Esophagus (tissue), 2 donors: ENCODE measurements around the gene CADM4. TPM values are rescaled to one million over a fixed set of nuclear protein-coding genes. Genes with fewer than 3 reads are reported as not detected.

Experiments used
- H3K27ac ChIP-seq, 2 donors: one replicate each; pipeline ENCODE4 v1.5.1; 2013; ENCODE audit warnings: low read depth in 2 of 2, mild to moderate bottlenecking in 2 of 2, inconsistent platforms in 1 of 2, low read length in 1 of 2, moderate library complexity in 1 of 2
- H3K27me3 ChIP-seq, 2 donors: one replicate each; pipeline ENCODE4 v1.6.1; 2013; ENCODE audit warnings: low read length in 2 of 2, control low read depth in 1 of 2, mild to moderate bottlenecking in 1 of 2; ENCODE audit not compliant: insufficient read depth in 2 of 2, control insufficient read depth in 1 of 2
- H3K36me3 ChIP-seq, 2 donors: one replicate each; pipeline ENCODE4 v1.6.1; 2013; ENCODE audit warnings: low read length in 1 of 2; ENCODE audit not compliant: control insufficient read depth in 2 of 2, insufficient read depth in 2 of 2
- H3K4me1 ChIP-seq, 2 donors: one replicate each; pipeline ENCODE4 v1.6.1; 2013; ENCODE audit warnings: low read length in 1 of 2; ENCODE audit not compliant: control insufficient read depth in 2 of 2, insufficient read depth in 2 of 2
- H3K4me3 ChIP-seq, 2 donors: one replicate each; pipeline ENCODE4 v1.5.1; 2013; ENCODE audit warnings: low read length in 2 of 2, mild to moderate bottlenecking in 2 of 2, low read depth in 1 of 2, moderate library complexity in 1 of 2
- H3K9me3 ChIP-seq, 2 donors: one replicate each; pipeline ENCODE4 v1.6.1; 2013; ENCODE audit warnings: mild to moderate bottlenecking in 2 of 2, low read depth in 1 of 2, low read length in 1 of 2, moderate library complexity in 1 of 2; ENCODE audit not compliant: control insufficient read depth in 2 of 2, insufficient read depth in 1 of 2
- WGBS, 2 donors: extraction: QIAGEN DNeasy Blood & Tissue Kit; methylation state at CpG; one replicate each; pipeline ENCODE4 v1.1.7; 2013; 5-methylcytosine and 5-hydroxymethylcytosine counted together
- polyA plus RNA-seq, 2 donors: library from polyadenylated mRNA; stranded (reverse); fragments of 200-250 nt; gene quantifications; one replicate each; pipeline ENCODE4 v1.2.3, GENCODE V29; 2013
- donor health status: healthy with polysubstance abuse.
- donor health status: Bipolar disorder and iron deficiency.

Gene CADM4
- polyA plus RNA-seq, 2 donors = 9.7 to 21.7 TPM

GRCh38 chr19:43618921-43619261, 20.8 kb downstream of the CADM4 start:
- Histone ChIP-seq H3K36me3 (peaks cover 0 to 4% of the 10 kb centered on the region in 2 donors), H3K4me3 (peak overlapping the region; percentile 69 to 76), H3K9me3 (no peaks in the 10 kb centered on the region), H3K27ac (peak overlapping the region; percentile 90), H3K4me1 (peaks cover 4 to 6% of the 10 kb centered on the region in 2 donors), H3K27me3 (no peaks in the 10 kb centered on the region)
- 0 to 1% methylated on average over 14 of the region's 14 CpGs for WGBS, 2 donors

- no peak overlapping the region for H3K4me3 ChIP-seq
- H3K27ac ChIP-seq = no peak overlapping the region
- WGBS, 2 donors = 90 to 93% methylated on average over 6 of the region's 6 CpGs
- no peaks in the 10 kb centered on the region for H3K9me3 ChIP-seq
- no peaks in the 10 kb centered on the region for H3K27me3 ChIP-seq
- H3K4me1 ChIP-seq = peaks cover 4 to 6% of the 10 kb centered on the region in 2 donors
- H3K36me3 ChIP-seq = peaks cover 7 to 11% of the 10 kb centered on the region in 2 donors
Measured at GRCh38 chr19:43616954-43617353, 22.7 kb downstream of the CADM4 start.

GRCh38 chr19:43616306-43616705, 23.3 kb downstream of the CADM4 start:
- WGBS, 2 donors = 77 to 93% methylated on average over 1 of the region's 1 CpG
- Histone ChIP-seq H3K27ac (no peak overlapping the region), H3K9me3 (no peaks in the 10 kb centered on the region), H3K4me1 (peaks cover 4 to 6% of the 10 kb centered on the region in 2 donors), H3K4me3 (no peak overlapping the region), H3K36me3 (peaks cover 7 to 13% of the 10 kb centered on the region in 2 donors), H3K27me3 (no peaks in the 10 kb centered on the region)

- H3K27me3 ChIP-seq = no peaks in the 10 kb centered on the region
- H3K4me1 ChIP-seq = no peaks in the 10 kb centered on the region
- H3K27ac ChIP-seq = no peak overlapping the region
- no peak overlapping the region for H3K4me3 ChIP-seq
- no peaks in the 10 kb centered on the region for H3K9me3 ChIP-seq
- 95 to 98% methylated on average over 12 of the region's 12 CpGs for WGBS, 2 donors
- H3K36me3 ChIP-seq = peaks cover 7 to 15% of the 10 kb centered on the region in 2 donors
Measured at GRCh38 chr19:43612374-43612773, 27.3 kb downstream of the CADM4 start.

GRCh38 chr19:43611788-43612187, 27.9 kb downstream of the CADM4 start, which contains the start of gene SRRM5:
Gene SRRM5 (plus strand): TSS chr19:43612088. CDS start chr19:43612122, 34 bp downstream.
- Histone ChIP-seq H3K4me1 (no peaks in the 10 kb centered on the region), H3K4me3 (no peak within 1 kb of the TSS), H3K27ac (no peak within 1 kb of the TSS), H3K9me3 (no peaks in the 10 kb centered on the region), H3K27me3 (no peaks in the 10 kb centered on the region), H3K36me3 (peaks cover 7 to 15% of the 10 kb centered on the region in 2 donors)
- WGBS, 2 donors = 88 to 94% methylated on average over 3 of the region's 3 CpGs

- no peaks in the 10 kb centered on the region for H3K9me3 ChIP-seq
- H3K36me3 ChIP-seq = peaks cover 7 to 15% of the 10 kb centered on the region in 2 donors
- no peak overlapping the region for H3K27ac ChIP-seq
- WGBS, 2 donors = 72 to 82% methylated on average over 3 of the region's 3 CpGs
- no peak overlapping the region for H3K4me3 ChIP-seq
- H3K4me1 ChIP-seq = no peaks in the 10 kb centered on the region
- H3K27me3 ChIP-seq = no peaks in the 10 kb centered on the region
Measured at GRCh38 chr19:43610493-43610892, 29.2 kb downstream of the CADM4 start.

GRCh38 chr19:43609872-43610271, 29.8 kb downstream of the CADM4 start:
- no peak overlapping the region for H3K27ac ChIP-seq
- no peak overlapping the region for H3K4me3 ChIP-seq
- H3K9me3 ChIP-seq = no peaks in the 10 kb centered on the region
- H3K4me1 ChIP-seq = no peaks in the 10 kb centered on the region
- no peaks in the 10 kb centered on the region for H3K27me3 ChIP-seq
- peaks cover 9 to 15% of the 10 kb centered on the region in 2 donors for H3K36me3 ChIP-seq
- 89 to 91% methylated on average over 7 of the region's 7 CpGs for WGBS, 2 donors

- Histone ChIP-seq H3K36me3 (peaks cover 5 to 8% of the 10 kb centered on the region in 2 donors), H3K27ac (peak overlapping the region in 1 of 2 donors; percentile 59)
- WGBS, 2 donors = 73 to 79% methylated on average over 28 of the region's 28 CpGs
Measured at GRCh38 chr19:43607238-43608205, 32.1 kb downstream of the CADM4 start.

GRCh38 chr19:43606569-43607229, 33.0 kb downstream of the CADM4 start:
- Histone ChIP-seq H3K36me3 (peaks cover 2% of the 10 kb centered on the region in 2 donors), H3K9me3 (no peaks in the 10 kb centered on the region), H3K27ac (peak overlapping the region; percentile 33 to 59), H3K27me3 (no peaks in the 10 kb centered on the region), H3K4me3 (no peak overlapping the region), H3K4me1 (no peaks in the 10 kb centered on the region)
- WGBS, 2 donors = 55 to 63% methylated on average over 7 of the region's 7 CpGs

More at GRCh38 chr19:43607238-43608205, 32.1 kb downstream of the CADM4 start:
- H3K27me3 ChIP-seq = no peaks in the 10 kb centered on the region
- H3K4me3 ChIP-seq = no peak overlapping the region
- no peaks in the 10 kb centered on the region for H3K9me3 ChIP-seq
- H3K4me1 ChIP-seq = no peaks in the 10 kb centered on the region
